GM23338 (cell line): ENCODE measurements around the gene KCNS3. TPM values are rescaled to one million over a fixed set of nuclear protein-coding genes. Genes with fewer than 3 reads are reported as not detected.

Experiments
- ATAC-seq: fragments of 200-7000 bp; cut with Tn5 transposase; 3 replicates; pipeline ENCODE4 v1.9.1; 2020
- DNase-seq: peaks from one replicate; pipeline ENCODE4 v3.0.0-alpha.2; 2015; ENCODE audit warnings: low spot score
- H2AFZ ChIP-seq: fragments of 200-600 bp; sonication (generic); 2 replicates; pipeline ENCODE4 v1.8.0; 2016; ENCODE audit warnings: antibody characterized with exemption, mild to moderate bottlenecking, moderate library complexity
- H3F3A ChIP-seq: fragments of 200-600 bp; sonication (generic); replicated peaks from 2 replicates; pipeline ENCODE4 v1.8.0; 2017; ENCODE audit warnings: antibody characterized with exemption, mixed run types, low read depth
- H3K27ac ChIP-seq: fragments of 200-600 bp; sonication (generic); 2 replicates; pipeline ENCODE4 v1.6.1; 2016; ENCODE audit warnings: low read depth
- H3K27me3 ChIP-seq: fragments of 200-600 bp; sonication (generic); 2 replicates; pipeline ENCODE4 v1.8.0; 2016; ENCODE audit warnings: mild to moderate bottlenecking, mixed run types, moderate library complexity; ENCODE audit not compliant: insufficient read depth
- H3K36me3 ChIP-seq: fragments of 200-600 bp; sonication (generic); 2 replicates; pipeline ENCODE4 v1.8.0; 2016; ENCODE audit warnings: mild to moderate bottlenecking; ENCODE audit not compliant: insufficient read depth
- H3K4me1 ChIP-seq: fragments of 200-600 bp; sonication (generic); 2 replicates; pipeline ENCODE4 v1.8.0; 2016; ENCODE audit warnings: mild to moderate bottlenecking, moderate library complexity; ENCODE audit not compliant: insufficient read depth
- H3K4me2 ChIP-seq: fragments of 200-600 bp; sonication (generic); 2 replicates; pipeline ENCODE4 v1.7.1; 2017; ENCODE audit warnings: mixed run types
- H3K4me3 ChIP-seq: fragments of 200-600 bp; sonication (generic); 2 replicates; pipeline ENCODE4 v1.6.1; 2016; ENCODE audit warnings: mixed run types
- H3K79me2 ChIP-seq: fragments of 200-600 bp; sonication (generic); replicated peaks from 2 replicates; pipeline ENCODE4 v1.8.0; 2017; ENCODE audit warnings: mild to moderate bottlenecking; ENCODE audit not compliant: insufficient read depth
- H3K9me2 ChIP-seq: fragments of 200-600 bp; sonication (generic); 2 replicates; pipeline ENCODE4 v1.8.0; 2017; ENCODE audit not compliant: insufficient read depth
- H4K20me1 ChIP-seq: fragments of 200-600 bp; sonication (generic); replicated peaks from 2 replicates; pipeline ENCODE4 v1.8.0; 2017; ENCODE audit warnings: mild to moderate bottlenecking; ENCODE audit not compliant: insufficient read depth
- H3K27ac Mint-ChIP-seq: 2 replicates; pipeline ENCODE4 v1.8.0; 2020; ENCODE audit warnings: inconsistent platforms, mild to moderate bottlenecking, moderate library complexity, mixed read lengths
- H3K27me3 Mint-ChIP-seq: 3 replicates; pipeline ENCODE4 v1.8.0; 2022; ENCODE audit warnings: low read depth, mild to moderate bottlenecking, moderate library complexity, mixed read lengths, inconsistent platforms; ENCODE audit not compliant: insufficient read depth, poor library complexity
- H3K36me3 Mint-ChIP-seq: 3 replicates; pipeline ENCODE4 v1.8.0; 2021; ENCODE audit warnings: low read depth, mild to moderate bottlenecking, inconsistent platforms, moderate library complexity, mixed read lengths
- H3K4me1 Mint-ChIP-seq: 3 replicates; pipeline ENCODE4 v1.8.0; 2020; ENCODE audit warnings: mild to moderate bottlenecking, inconsistent platforms, mixed read lengths
- H3K4me3 Mint-ChIP-seq: 3 replicates; pipeline ENCODE4 v1.8.0; 2021; ENCODE audit warnings: moderate library complexity, mild to moderate bottlenecking, inconsistent platforms, mixed read lengths
- H3K9me3 Mint-ChIP-seq: 3 replicates; pipeline ENCODE4 v1.8.0; 2020; ENCODE audit warnings: moderate library complexity, mild to moderate bottlenecking, inconsistent platforms, mixed read lengths
- CREB1 ChIP-seq: fragments of 250-450 bp; sonication (Bioruptor Pico); IDR thresholded peaks from 2 replicates; pipeline ENCODE4 v1.5.0; 2020; ENCODE audit warnings: low read depth, mild to moderate bottlenecking, moderate library complexity
- CTCF ChIP-seq, 2 experiments: fragments of 200-600 bp in 1 of 2; sonication (generic) in 1 of 2; conservative IDR thresholded peaks; 2 replicates each; pipeline versions ENCODE4 v1.5.1 to v1.6.1; 2016 to 2017; ENCODE audit warnings: antibody characterized with exemption in 2 of 2, low read depth in 2 of 2, mild to moderate bottlenecking in 2 of 2, moderate library complexity in 1 of 2
- ETS1 ChIP-seq: IDR thresholded peaks from 2 replicates; pipeline ENCODE4 v1.6.1; 2016; ENCODE audit warnings: antibody characterized with exemption
- EZH2 ChIP-seq: fragments of 200-600 bp; sonication (generic); IDR thresholded peaks from one replicate; pipeline ENCODE4 v1.8.0; 2017; ENCODE audit warnings: antibody characterized with exemption, mild to moderate bottlenecking, low read depth; ENCODE audit not compliant: unreplicated experiment
- EZH2phosphoT487 ChIP-seq: fragments of 200-600 bp; sonication (generic); IDR thresholded peaks from one replicate; pipeline ENCODE4 v1.8.1; 2018; ENCODE audit warnings: antibody characterized with exemption; ENCODE audit not compliant: unreplicated experiment
- JUNB ChIP-seq: IDR thresholded peaks from one replicate; pipeline ENCODE4 v1.6.1; 2016; ENCODE audit warnings: antibody characterized with exemption; ENCODE audit not compliant: unreplicated experiment
- NANOG ChIP-seq: IDR thresholded peaks from 2 replicates; pipeline ENCODE4 v1.6.1; 2016; ENCODE audit warnings: antibody characterized with exemption, borderline replicate concordance
- POLR2AphosphoS5 ChIP-seq: IDR thresholded peaks from 2 replicates; pipeline ENCODE4 v1.6.1; 2016; ENCODE audit warnings: antibody characterized with exemption, low read depth
- REST ChIP-seq: IDR thresholded peaks from one replicate; pipeline ENCODE4 v1.6.1; 2018; ENCODE audit warnings: antibody characterized with exemption; ENCODE audit not compliant: unreplicated experiment
- STAT1 ChIP-seq: IDR thresholded peaks from one replicate; pipeline ENCODE4 v1.6.1; 2016; ENCODE audit warnings: antibody characterized with exemption; ENCODE audit not compliant: unreplicated experiment
- ZNF114 ChIP-seq: fragments of 250-450 bp; sonication (Bioruptor Pico); IDR thresholded peaks from 2 replicates; pipeline ENCODE4 v1.5.0; 2020; ENCODE audit warnings: mild to moderate bottlenecking, moderate library complexity
- ZNF331 ChIP-seq: fragments of 250-450 bp; sonication (Bioruptor Pico); IDR thresholded peaks from 2 replicates; pipeline ENCODE4 v1.5.0; 2020; ENCODE audit warnings: low read depth, mild to moderate bottlenecking, moderate library complexity
- ZNF462 ChIP-seq: fragments of 250-450 bp; sonication (Bioruptor Pico); IDR thresholded peaks from 2 replicates; pipeline ENCODE4 v1.5.0; 2020; ENCODE audit warnings: mild to moderate bottlenecking, moderate library complexity
- polyA plus RNA-seq: library from polyadenylated mRNA; unstranded; fragments of >200 nt; fragmentation: Nextera tagmentation; extraction: Ambion mirVana; gene quantifications from 2 replicates; pipeline ENCODE4 v1.2.1, GENCODE V29; 2016
- total RNA-seq: library from RNA; depleted of rRNA; stranded (reverse); fragments of >200 nt; shearing (Covaris generic); gene quantifications from 2 replicates; pipeline ENCODE4 v1.2.3, GENCODE V29; 2014

Gene KCNS3
- total and polyA plus RNA-seq, 2 experiments from 2014 or later = 23.2 to 80.0 TPM

- H3K27me3 ChIP-seq = peaks cover 15% of the 10 kb centered on the region
- Mint-ChIP-seq H3K27ac (no peak overlapping the region), H3K4me1 (peaks cover 7% of the 10 kb centered on the region; the same call in 2 of the 3 replicates), H3K9me3 (no peaks in the 10 kb centered on the region), H3K36me3 (no peaks in the 10 kb centered on the region), H3K4me3 (no peak overlapping the region), H3K27me3 (peaks cover 12% of the 10 kb centered on the region)
- H3F3A ChIP-seq = no peaks in the 10 kb centered on the region
- H3K4me1 ChIP-seq = no peaks in the 10 kb centered on the region
- no peak overlapping the region for H3K27ac ChIP-seq
- H2AFZ ChIP-seq = no peak overlapping the region
- no peak overlapping the region for H3K4me2 ChIP-seq
- no peaks in the 10 kb centered on the region for H4K20me1 ChIP-seq
- H3K36me3 ChIP-seq = no peaks in the 10 kb centered on the region
- TF ChIP-seq ZNF462 (CRISPR knock-in tag) = no peak
- no peak for TF ChIP-seq ETS1
- TF ChIP-seq EZH2phosphoT487 = no peak
- TF ChIP-seq STAT1 = no peak
- no peak for TF ChIP-seq EZH2
- TF ChIP-seq JUNB = no peak
- TF ChIP-seq REST = no peak
- no peak for TF ChIP-seq CTCF (conservative IDR thresholded peaks at IDR 0.05; ENCODE audit: low read depth in 2 of 2)
- no peak for TF ChIP-seq NANOG
- no peak for TF ChIP-seq POLR2AphosphoS5
- no peak for TF ChIP-seq CREB1 (CRISPR knock-in tag)
- TF ChIP-seq ZNF331 = no peak
- TF ChIP-seq ZNF114 (CRISPR knock-in tag) = no peak
- no peaks in the 10 kb centered on the region for H3K79me2 ChIP-seq
- H3K4me3 ChIP-seq = no peak overlapping the region
- no peaks in the 10 kb centered on the region for H3K9me2 ChIP-seq
- DNase-seq (no peak), ATAC-seq (no peak)
These were observed 6.8 kb upstream of the KCNS3 start for GRCh38 chr2:17871639-17872038.
